ENCODE data around the gene NT5C3A.

NT5C3A gene

GRCh38 chr7:33073243-33073642 is 10.7 kb upstream of the NT5C3A start:
- DNase-seq: no peak

- no peak for DNase-seq
Measured at GRCh38 chr7:33072471-33072870, 9.9 kb upstream of the NT5C3A start.

GRCh38 chr7:33070831-33071230 is 8.3 kb upstream of the NT5C3A start:
- DNase-seq: no peak

GRCh38 chr7:33070277-33070676 is 7.7 kb upstream of the NT5C3A start:
- no peak for DNase-seq

- no peak for DNase-seq
Measured at GRCh38 chr7:33067921-33068320, 5.3 kb upstream of the NT5C3A start.

GRCh38 chr7:33066771-33067170 is 4.2 kb upstream of the NT5C3A start:
- DNase-seq: no peak

GRCh38 chr7:33065981-33066380 is 3.4 kb upstream of the NT5C3A start:
- DNase-seq: no peak

- DNase-seq: peak; percentile 94
Measured at GRCh38 chr7:33062782-33063443, 337 bp upstream of the NT5C3A start.

- no peak for DNase-seq
Measured at GRCh38 chr7:33061282-33061937, 1.2 kb downstream of the NT5C3A start.

GRCh38 chr7:33059635-33060034 is 2.9 kb downstream of the NT5C3A start:
- DNase-seq: no peak

GRCh38 chr7:33055158-33055557 is 7.4 kb downstream of the NT5C3A start:
- DNase-seq: no peak

GRCh38 chr7:33054261-33054964 is 8.2 kb downstream of the NT5C3A start:
- DNase-seq: no peak

GRCh38 chr7:33053721-33054120 is 8.9 kb downstream of the NT5C3A start:
- no peak for DNase-seq

GRCh38 chr7:33050535-33051318 is 11.8 kb downstream of the NT5C3A start:
- no peak for DNase-seq

- no peak for DNase-seq
Measured at GRCh38 chr7:33048704-33049103, 13.9 kb downstream of the NT5C3A start.

GRCh38 chr7:33048257-33048656 is 14.3 kb downstream of the NT5C3A start:
- DNase-seq: no peak

GRCh38 chr7:33044986-33045385 is 17.6 kb downstream of the NT5C3A start:
- DNase-seq: no peak

- no peak for DNase-seq
Measured at GRCh38 chr7:33044401-33044718, 18.2 kb downstream of the NT5C3A start.

- DNase-seq: no peak
Measured at GRCh38 chr7:33043501-33044400, 18.8 kb downstream of the NT5C3A start.

- no peak for DNase-seq
Measured at GRCh38 chr7:33041631-33042428, 20.7 kb downstream of the NT5C3A start.

- peak; percentile 46 for DNase-seq
Measured at GRCh38 chr7:33040803-33041516, 21.6 kb downstream of the NT5C3A start.

Data from activated T-cell treated with anti-CD3 and anti-CD28 coated beads, Interleukin-2, amount 50 U/mL, for 1 hour (primary cell).